Measurements from ENCODE around the gene GALNT2.

GALNT2 gene

GRCh38 chr1:230289350-230289644 is 222.3 kb downstream of the GALNT2 start:
- no peak for TF ChIP-seq CTCF (IDR thresholded peaks at IDR 0.05; ENCODE audit: control insufficient read depth, insufficient read depth, low read depth, low read length, missing control alignments)
- DNase-seq (ENCODE audit: low read depth) = no peak
- no peak overlapping the region for H3K4me3 ChIP-seq (ENCODE audit: control insufficient read depth, low read depth, low read length)

- H3K4me3 ChIP-seq (ENCODE audit: control insufficient read depth, low read depth, low read length) = no peak overlapping the region
- no peak for TF ChIP-seq CTCF (IDR thresholded peaks at IDR 0.05; ENCODE audit: control insufficient read depth, insufficient read depth, low read depth, low read length, missing control alignments)
- no peak for DNase-seq (ENCODE audit: low read depth)
These were observed 224.9 kb downstream of the GALNT2 start for GRCh38 chr1:230291731-230292620.

GRCh38 chr1:230292689-230293389 is 225.8 kb downstream of the GALNT2 start:
- no peak overlapping the region for H3K4me3 ChIP-seq (ENCODE audit: control insufficient read depth, low read depth, low read length)

GRCh38 chr1:230293390-230293700 is 226.3 kb downstream of the GALNT2 start:
- no peak for DNase-seq (ENCODE audit: low read depth)
- H3K4me3 ChIP-seq (ENCODE audit: control insufficient read depth, low read depth, low read length) = no peak overlapping the region
- TF ChIP-seq CTCF (IDR thresholded peaks at IDR 0.05; ENCODE audit: control insufficient read depth, insufficient read depth, low read depth, low read length, missing control alignments) = no peak

More at GRCh38 chr1:230292689-230293389, 225.8 kb downstream of the GALNT2 start:
- DNase-seq (ENCODE audit: low read depth) = no peak
- no peak for TF ChIP-seq CTCF (IDR thresholded peaks at IDR 0.05; ENCODE audit: control insufficient read depth, insufficient read depth, low read depth, low read length, missing control alignments)

GRCh38 chr1:230295367-230295766 is 228.3 kb downstream of the GALNT2 start:
- TF ChIP-seq CTCF (IDR thresholded peaks at IDR 0.05; ENCODE audit: control insufficient read depth, insufficient read depth, low read depth, low read length, missing control alignments) = no peak
- DNase-seq (ENCODE audit: low read depth) = no peak
- H3K4me3 ChIP-seq (ENCODE audit: control insufficient read depth, low read depth, low read length) = no peak overlapping the region

- no peak for DNase-seq (ENCODE audit: low read depth)
- no peak overlapping the region for H3K4me3 ChIP-seq (ENCODE audit: control insufficient read depth, low read depth, low read length)
- TF ChIP-seq CTCF (IDR thresholded peaks at IDR 0.05; ENCODE audit: control insufficient read depth, insufficient read depth, low read depth, low read length, missing control alignments) = no peak
These were observed 232.4 kb downstream of the GALNT2 start for GRCh38 chr1:230299191-230300006.
